ENCODE measurements around the gene SLC18A2.

GRCh38 chr10:117250411-117250810, 9.5 kb downstream of the SLC18A2 start:
- no peak for TF ChIP-seq CTCF (IDR thresholded peaks at IDR 0.05; ENCODE audit: low read length)
- no peak for TF ChIP-seq EZH2 (optimal IDR thresholded peaks at IDR 0.05; ENCODE audit: low read depth, low read length)

Measured in MM.1S (cell line).